Measurements from ENCODE around the gene GP5.

GP5 gene

GRCh38 chr3:194446754-194447153 lies 47.7 kb upstream of the GP5 start:
- H2AFZ ChIP-seq (ENCODE audit: low read length): no peak overlapping the region
- H3K79me2 ChIP-seq (ENCODE audit: insufficient read depth, low read length): no peaks in the 10 kb centered on the region
- no peak overlapping the region for H3K9ac ChIP-seq (ENCODE audit: low read length)
- no peaks in the 10 kb centered on the region for H3K9me2 ChIP-seq (ENCODE audit: low read depth, low read length)
- H4K20me1 ChIP-seq (ENCODE audit: insufficient read depth, low read length): no peaks in the 10 kb centered on the region
- no peak overlapping the region for H3K27ac ChIP-seq (ENCODE audit: low read depth, low read length, poor library complexity, severe bottlenecking)
- peaks cover 93% of the 10 kb centered on the region for H3K36me3 ChIP-seq (ENCODE audit: insufficient read depth, low read length)
- TF ChIP-seq CTCF (IDR thresholded peaks at IDR 0.05; ENCODE audit: low read length) (no peak), EZH2 (IDR thresholded peaks at IDR 0.05; ENCODE audit: borderline replicate concordance, low read length) (no peak)
- H3K4me1 ChIP-seq (ENCODE audit: insufficient read depth, low read length, severe bottlenecking): no peaks in the 10 kb centered on the region
- H3K9me3 ChIP-seq (ENCODE audit: low read length): no peaks in the 10 kb centered on the region
- H3F3A ChIP-seq (ENCODE audit: insufficient read depth, low read length): no peaks in the 10 kb centered on the region
- no peak overlapping the region for H3K4me3 ChIP-seq (ENCODE audit: low read depth, low read length, poor library complexity, severe bottlenecking)
- H3K4me2 ChIP-seq (ENCODE audit: low read length): no peak overlapping the region
- H3K27me3 ChIP-seq (ENCODE audit: insufficient read depth, low read length): no peaks in the 10 kb centered on the region

GRCh38 chr3:194446172-194446571 lies 47.1 kb upstream of the GP5 start:
- H2AFZ ChIP-seq (ENCODE audit: low read length): no peak overlapping the region
- H3K4me1 ChIP-seq (ENCODE audit: insufficient read depth, low read length, severe bottlenecking): no peaks in the 10 kb centered on the region
- H3K9ac ChIP-seq (ENCODE audit: low read length): no peak overlapping the region
- no peak for TF ChIP-seq EZH2 (IDR thresholded peaks at IDR 0.05; ENCODE audit: borderline replicate concordance, low read length)
- TF ChIP-seq CTCF (IDR thresholded peaks at IDR 0.05; ENCODE audit: low read length): no peak
- no peak overlapping the region for H3K4me2 ChIP-seq (ENCODE audit: low read length)
- no peak overlapping the region for H3K27ac ChIP-seq (ENCODE audit: low read depth, low read length, poor library complexity, severe bottlenecking)
- H3K9me3 ChIP-seq (ENCODE audit: low read length): no peaks in the 10 kb centered on the region
- peaks cover 93% of the 10 kb centered on the region for H3K36me3 ChIP-seq (ENCODE audit: insufficient read depth, low read length)
- H3K4me3 ChIP-seq (ENCODE audit: low read depth, low read length, poor library complexity, severe bottlenecking): no peak overlapping the region
- no peaks in the 10 kb centered on the region for H3K79me2 ChIP-seq (ENCODE audit: insufficient read depth, low read length)
- H3K27me3 ChIP-seq (ENCODE audit: insufficient read depth, low read length): no peaks in the 10 kb centered on the region
- H3F3A ChIP-seq (ENCODE audit: insufficient read depth, low read length): no peaks in the 10 kb centered on the region
- H4K20me1 ChIP-seq (ENCODE audit: insufficient read depth, low read length): no peaks in the 10 kb centered on the region
- H3K9me2 ChIP-seq (ENCODE audit: low read depth, low read length): no peaks in the 10 kb centered on the region

- Histone ChIP-seq H3K4me3 (ENCODE audit: low read depth, low read length, poor library complexity, severe bottlenecking) (no peak overlapping the region), H3K9me2 (ENCODE audit: low read depth, low read length) (no peaks in the 10 kb centered on the region), H3K36me3 (ENCODE audit: insufficient read depth, low read length) (peaks cover 94% of the 10 kb centered on the region), H3K27me3 (ENCODE audit: insufficient read depth, low read length) (no peaks in the 10 kb centered on the region), H3K4me1 (ENCODE audit: insufficient read depth, low read length, severe bottlenecking) (no peaks in the 10 kb centered on the region), H3K27ac (ENCODE audit: low read depth, low read length, poor library complexity, severe bottlenecking) (no peak overlapping the region), H3K79me2 (ENCODE audit: insufficient read depth, low read length) (no peaks in the 10 kb centered on the region), H3K9ac (ENCODE audit: low read length) (no peak overlapping the region), H3K9me3 (ENCODE audit: low read length) (no peaks in the 10 kb centered on the region), H3F3A (ENCODE audit: insufficient read depth, low read length) (no peaks in the 10 kb centered on the region), H3K4me2 (ENCODE audit: low read length) (no peak overlapping the region), H4K20me1 (ENCODE audit: insufficient read depth, low read length) (no peaks in the 10 kb centered on the region), H2AFZ (ENCODE audit: low read length) (no peak overlapping the region)
- no peak for TF ChIP-seq EZH2 (IDR thresholded peaks at IDR 0.05; ENCODE audit: borderline replicate concordance, low read length)
- TF ChIP-seq CTCF (IDR thresholded peaks at IDR 0.05; ENCODE audit: low read length): no peak
Observed at GRCh38 chr3:194443901-194444300, 44.8 kb upstream of the GP5 start.
